ENCODE data around the gene SIM2.

SIM2 gene

DNA sequence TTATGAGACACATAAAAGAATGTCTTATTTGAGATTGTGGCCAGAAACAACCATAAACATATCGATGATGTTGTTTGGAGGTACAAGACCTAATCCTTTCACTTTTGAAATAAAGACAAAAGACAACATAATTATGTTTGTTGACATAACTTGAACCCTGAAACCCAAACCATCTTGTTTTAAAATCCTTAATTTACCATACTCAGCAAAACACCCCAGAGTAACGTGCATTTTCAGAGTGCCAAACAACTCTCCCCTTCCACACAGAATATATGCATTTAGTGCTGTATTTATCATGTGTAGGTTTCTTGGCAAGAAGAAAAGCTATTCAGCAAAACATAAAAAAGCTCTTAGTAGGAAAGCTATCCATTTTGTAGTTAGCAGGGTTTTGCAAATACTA, 17.5 kb downstream of the SIM2 start:
- H3K4me3 ChIP-seq (ENCODE audit: control insufficient read depth, low read depth, low read length) = no peak overlapping the region
- no peak for DNase-seq (ENCODE audit: low read depth)
- TF ChIP-seq, protein P1, sequence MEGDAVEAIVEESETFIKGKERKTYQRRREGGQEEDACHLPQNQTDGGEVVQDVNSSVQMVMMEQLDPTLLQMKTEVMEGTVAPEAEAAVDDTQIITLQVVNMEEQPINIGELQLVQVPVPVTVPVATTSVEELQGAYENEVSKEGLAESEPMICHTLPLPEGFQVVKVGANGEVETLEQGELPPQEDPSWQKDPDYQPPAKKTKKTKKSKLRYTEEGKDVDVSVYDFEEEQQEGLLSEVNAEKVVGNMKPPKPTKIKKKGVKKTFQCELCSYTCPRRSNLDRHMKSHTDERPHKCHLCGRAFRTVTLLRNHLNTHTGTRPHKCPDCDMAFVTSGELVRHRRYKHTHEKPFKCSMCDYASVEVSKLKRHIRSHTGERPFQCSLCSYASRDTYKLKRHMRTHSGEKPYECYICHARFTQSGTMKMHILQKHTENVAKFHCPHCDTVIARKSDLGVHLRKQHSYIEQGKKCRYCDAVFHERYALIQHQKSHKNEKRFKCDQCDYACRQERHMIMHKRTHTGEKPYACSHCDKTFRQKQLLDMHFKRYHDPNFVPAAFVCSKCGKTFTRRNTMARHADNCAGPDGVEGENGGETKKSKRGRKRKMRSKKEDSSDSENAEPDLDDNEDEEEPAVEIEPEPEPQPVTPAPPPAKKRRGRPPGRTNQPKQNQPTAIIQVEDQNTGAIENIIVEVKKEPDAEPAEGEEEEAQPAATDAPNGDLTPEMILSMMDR (IDR thresholded peaks at IDR 0.05; ENCODE audit: control insufficient read depth, insufficient read depth, low read depth, low read length, missing control alignments) = no peak

DNA sequence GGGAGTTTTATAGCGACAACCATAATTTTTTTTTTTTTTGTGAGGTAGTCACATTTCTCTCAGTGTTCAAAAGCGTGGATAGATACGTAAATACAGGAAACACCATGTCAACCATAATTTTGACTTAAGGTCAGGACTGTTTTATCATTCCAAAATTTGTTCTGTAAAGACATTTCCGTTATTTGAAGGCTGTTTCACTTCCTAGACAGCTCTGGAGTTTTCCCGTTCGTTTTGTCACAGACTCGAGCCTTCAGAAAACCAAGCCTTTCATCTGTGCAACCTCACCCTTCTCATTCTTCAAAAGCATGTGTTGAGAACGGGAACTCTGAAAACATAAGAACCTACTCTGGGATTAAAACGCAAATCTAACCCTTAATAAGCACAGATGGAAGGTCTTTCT, 17.9 kb downstream of the SIM2 start:
- no peak overlapping the region for H3K4me3 ChIP-seq (ENCODE audit: control insufficient read depth, low read depth, low read length)
- no peak for DNase-seq (ENCODE audit: low read depth)
- TF ChIP-seq, protein P1 (IDR thresholded peaks at IDR 0.05; ENCODE audit: control insufficient read depth, insufficient read depth, low read depth, low read length, missing control alignments) = no peak

GRCh38 chr21:36717976-36718375, 19.1 kb downstream of the SIM2 start:
- no peak for DNase-seq (ENCODE audit: low read depth)
- H3K4me3 ChIP-seq (ENCODE audit: control insufficient read depth, low read depth, low read length) = no peak overlapping the region
- TF ChIP-seq, protein P1 (IDR thresholded peaks at IDR 0.05; ENCODE audit: control insufficient read depth, insufficient read depth, low read depth, low read length, missing control alignments) = no peak

DNA sequence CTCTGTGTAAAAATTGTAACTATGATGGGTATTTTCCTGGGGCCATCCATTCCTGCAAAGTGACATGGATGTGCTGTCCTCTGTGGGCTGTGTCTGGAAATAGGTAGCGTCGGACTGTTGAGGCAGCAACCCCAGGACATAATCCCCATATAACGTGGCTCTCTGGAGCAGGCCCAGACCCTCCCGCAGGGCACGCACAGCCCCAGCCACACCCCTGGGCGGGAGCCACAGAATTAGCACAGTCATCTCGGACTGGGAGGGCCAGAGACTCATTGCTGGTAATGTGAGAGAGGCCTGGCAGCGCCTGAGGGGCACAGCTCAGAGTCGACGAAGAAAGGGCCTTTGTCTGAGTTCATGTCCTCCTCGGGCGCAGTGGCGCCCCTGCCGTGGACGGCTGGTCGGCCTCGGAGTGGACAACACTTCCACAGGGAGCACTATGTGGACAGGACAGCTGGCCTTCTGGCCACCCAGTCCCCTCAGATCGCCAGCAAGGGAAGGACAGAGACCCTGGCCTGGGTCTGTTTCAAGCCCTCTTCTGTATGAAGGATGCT, 20.1 kb downstream of the SIM2 start:
- no peak overlapping the region for H3K4me3 ChIP-seq (ENCODE audit: control insufficient read depth, low read depth, low read length)
- TF ChIP-seq, protein P1 (IDR thresholded peaks at IDR 0.05; ENCODE audit: control insufficient read depth, insufficient read depth, low read depth, low read length, missing control alignments) = no peak
- DNase-seq (ENCODE audit: low read depth) = no peak

- H3K4me3 ChIP-seq (ENCODE audit: control insufficient read depth, low read depth, low read length) = no peak overlapping the region
- no peak for DNase-seq (ENCODE audit: low read depth)
- TF ChIP-seq, protein P1 (IDR thresholded peaks at IDR 0.05; ENCODE audit: control insufficient read depth, insufficient read depth, low read depth, low read length, missing control alignments) = no peak
Measured at GRCh38 chr21:36719614-36720013, 20.7 kb downstream of the SIM2 start.

- no peak overlapping the region for H3K4me3 ChIP-seq (ENCODE audit: control insufficient read depth, low read depth, low read length)
- TF ChIP-seq, protein P1 (IDR thresholded peaks at IDR 0.05; ENCODE audit: control insufficient read depth, insufficient read depth, low read depth, low read length, missing control alignments) = no peak
- no peak for DNase-seq (ENCODE audit: low read depth)
Measured at GRCh38 chr21:36721817-36722216, 22.9 kb downstream of the SIM2 start.
